Vagina (tissue), 2 donors: Measurements from ENCODE around the gene SLC5A2. TPM values are rescaled to one million over a fixed set of nuclear protein-coding genes. Genes with fewer than 3 reads are reported as not detected.

Source experiments
- DNase-seq, 2 donors: peaks; one replicate each; pipeline ENCODE4 v3.0.0-alpha.2; 2017; ENCODE audit errors: extremely low spot score in 2 of 2
- H3K27ac ChIP-seq: fragments of 200-600 bp; sonication (generic); one replicate; pipeline ENCODE4 v1.5.1; 2019
- H3K27me3 ChIP-seq: fragments of 200-600 bp; sonication (generic); one replicate; pipeline ENCODE4 v1.5.1; 2019
- H3K36me3 ChIP-seq, 2 donors: fragments of 200-600 bp; sonication (generic); one replicate each; pipeline ENCODE4 v1.5.1; 2017 to 2019
- H3K4me1 ChIP-seq: fragments of 200-600 bp; sonication (generic); one replicate; pipeline ENCODE4 v1.5.1; 2019
- H3K4me3 ChIP-seq, 2 donors: fragments of 200-600 bp; sonication (generic); 1 replicate in 1 of 2; 2 replicates in 1 of 2; pipeline ENCODE4 v1.5.1; 2016 to 2019
- H3K9me3 ChIP-seq: fragments of 200-600 bp; sonication (generic); one replicate; pipeline ENCODE4 v1.5.1; 2019
- CTCF ChIP-seq, 3 experiments: fragments of 450-650 bp in 2 of 3; fragments of 200-600 bp in 1 of 3; sonication (generic) in 1 of 3; IDR thresholded peaks; one replicate each; pipeline ENCODE4 v1.5.1; 2017 to 2019; ENCODE audit warnings: antibody characterized with exemption in 3 of 3, mild to moderate bottlenecking in 2 of 3, moderate library complexity in 2 of 3
- POLR2A ChIP-seq, 2 donors: fragments of 450-650 bp; IDR thresholded peaks; one replicate each; pipeline ENCODE4 v1.6.1; 2017; ENCODE audit warnings: antibody characterized with exemption in 2 of 2, mild to moderate bottlenecking in 2 of 2, moderate library complexity in 2 of 2
- POLR2AphosphoS5 ChIP-seq, 2 donors: sonication (generic); formaldehyde crosslinking; IDR thresholded peaks; one replicate each; pipeline ENCODE4 v1.9.0; 2017; ENCODE audit warnings: antibody characterized with exemption in 2 of 2, mild to moderate bottlenecking in 2 of 2, low read depth in 1 of 2; ENCODE audit not compliant: insufficient read depth in 1 of 2
- intact Hi-C: fragments of 100-400 bp; cut with DNase I; formaldehyde crosslinking; loops from one replicate; pipeline ENCODE4 v1.15.1; 2023
- total RNA-seq: library from RNA; depleted of rRNA; stranded (reverse); fragments of >200 nt; gene quantifications from one replicate; pipeline ENCODE4 v1.2.3, GENCODE V29; 2016

The SLC5A2 gene
- total RNA-seq, 1 donor from 2014 or later, result not detected

- intact Hi-C loops, result no loop called here
Measured at GRCh38 chr16:31461201-31461920, 21.6 kb upstream of the SLC5A2 start.

GRCh38 chr16:31461921-31462804 is 20.8 kb upstream of the SLC5A2 start:
- H3K4me1 ChIP-seq, result peaks cover 24% of the 10 kb centered on the region
- TF ChIP-seq POLR2A (IDR thresholded peaks at IDR 0.05) (no peak), POLR2AphosphoS5 (IDR thresholded peaks at IDR 0.05; ENCODE audit: insufficient read depth in 1 of 2, low read depth in 1 of 2) (no peak), CTCF (IDR thresholded peaks at IDR 0.05) (no peak)
- no peaks in the 10 kb centered on the region for H3K9me3 ChIP-seq
- H3K36me3 ChIP-seq, result peaks cover 0 to 51% of the 10 kb centered on the region in 2 donors
- no peak overlapping the region for H3K27ac ChIP-seq
- H3K27me3 ChIP-seq, result no peaks in the 10 kb centered on the region
- no peak for DNase-seq
- intact Hi-C loops, result no loop called here
- no peak overlapping the region for H3K4me3 ChIP-seq

More at GRCh38 chr16:31461201-31461920, 21.6 kb upstream of the SLC5A2 start:
- H3K9me3 ChIP-seq, result no peaks in the 10 kb centered on the region
- peaks cover 32% of the 10 kb centered on the region for H3K4me1 ChIP-seq
- TF ChIP-seq POLR2AphosphoS5 (IDR thresholded peaks at IDR 0.05; ENCODE audit: insufficient read depth in 1 of 2, low read depth in 1 of 2), result no peak
- peaks cover 0 to 43% of the 10 kb centered on the region in 2 donors for H3K36me3 ChIP-seq
- no peak overlapping the region for H3K4me3 ChIP-seq
- no peak overlapping the region for H3K27ac ChIP-seq
- DNase-seq, result no peak
- no peaks in the 10 kb centered on the region for H3K27me3 ChIP-seq

- intact Hi-C loops, result no loop called here
- Histone ChIP-seq H3K4me3 (no peak overlapping the region), H3K27me3 (no peaks in the 10 kb centered on the region), H3K36me3 (peaks cover 0 to 54% of the 10 kb centered on the region in 2 donors), H3K9me3 (no peaks in the 10 kb centered on the region), H3K4me1 (peaks cover 12% of the 10 kb centered on the region), H3K27ac (no peak overlapping the region)
- no peak for DNase-seq
- TF ChIP-seq POLR2AphosphoS5 (IDR thresholded peaks at IDR 0.05; ENCODE audit: insufficient read depth in 1 of 2, low read depth in 1 of 2) (no peak), CTCF (IDR thresholded peaks at IDR 0.05) (no peak), POLR2A (IDR thresholded peaks at IDR 0.05) (no peak)
Measured at GRCh38 chr16:31464348-31464769, 18.6 kb upstream of the SLC5A2 start.

- Histone ChIP-seq H3K4me3 (no peak overlapping the region), H3K9me3 (no peaks in the 10 kb centered on the region), H3K4me1 (peaks cover 12% of the 10 kb centered on the region), H3K27me3 (no peaks in the 10 kb centered on the region), H3K27ac (no peak overlapping the region), H3K36me3 (peaks cover 0 to 54% of the 10 kb centered on the region in 2 donors)
- TF ChIP-seq POLR2AphosphoS5 (IDR thresholded peaks at IDR 0.05; ENCODE audit: insufficient read depth in 1 of 2, low read depth in 1 of 2), result no peak
- no peak for TF ChIP-seq POLR2A (IDR thresholded peaks at IDR 0.05)
- TF ChIP-seq CTCF (IDR thresholded peaks at IDR 0.05), result no peak
- DNase-seq, result no peak
- intact Hi-C loops, result no loop called here
Measured at GRCh38 chr16:31464781-31465260, 18.1 kb upstream of the SLC5A2 start.

- intact Hi-C loops, result no loop called here
- no peaks in the 10 kb centered on the region for H3K9me3 ChIP-seq
- no peaks in the 10 kb centered on the region for H3K27me3 ChIP-seq
- H3K4me3 ChIP-seq, result no peak overlapping the region
- no peak for DNase-seq
- H3K36me3 ChIP-seq, result peaks cover 0 to 54% of the 10 kb centered on the region in 2 donors
- no peak for TF ChIP-seq CTCF (IDR thresholded peaks at IDR 0.05)
- TF ChIP-seq POLR2AphosphoS5 (IDR thresholded peaks at IDR 0.05; ENCODE audit: insufficient read depth in 1 of 2, low read depth in 1 of 2), result no peak
- no peak for TF ChIP-seq POLR2A (IDR thresholded peaks at IDR 0.05)
- H3K4me1 ChIP-seq, result peaks cover 5% of the 10 kb centered on the region
- no peak overlapping the region for H3K27ac ChIP-seq
Measured at GRCh38 chr16:31465788-31466370, 17.0 kb upstream of the SLC5A2 start.
